Upper lobe of left lung (tissue), 4 donors: Measurements from ENCODE around the gene RMI1.
"Not testable (repeated sequence)": the region's sequence is repeated elsewhere in the genome, so short reads cannot be mapped to it uniquely, and the experiment has no call there.

Experiments used
- POLR2A ChIP-seq, 4 donors: fragments of 450-650 bp; IDR thresholded peaks; one replicate each; pipeline ENCODE4 v1.5.1; 2016 to 2017; ENCODE audit warnings: antibody characterized with exemption in 4 of 4, mild to moderate bottlenecking in 2 of 4
- POLR2AphosphoS5 ChIP-seq, 2 donors: sonication (generic); formaldehyde crosslinking; IDR thresholded peaks; one replicate each; pipeline ENCODE4 v1.5.1; 2017; ENCODE audit warnings: antibody characterized with exemption in 2 of 2
- TF ChIP-seq, protein P1 (sequence below), 6 experiments: fragments of 450-650 bp in 4 of 6; fragments of 200-600 bp in 2 of 6; sonication (generic) in 2 of 6; IDR thresholded peaks; one replicate each; pipeline ENCODE4 v1.5.1; 2016 to 2019; ENCODE audit warnings: antibody characterized with exemption in 6 of 6

GRCh38 chr9:83948096-83948495 is 32.5 kb upstream of the RMI1 start:
- TF ChIP-seq, protein P1, sequence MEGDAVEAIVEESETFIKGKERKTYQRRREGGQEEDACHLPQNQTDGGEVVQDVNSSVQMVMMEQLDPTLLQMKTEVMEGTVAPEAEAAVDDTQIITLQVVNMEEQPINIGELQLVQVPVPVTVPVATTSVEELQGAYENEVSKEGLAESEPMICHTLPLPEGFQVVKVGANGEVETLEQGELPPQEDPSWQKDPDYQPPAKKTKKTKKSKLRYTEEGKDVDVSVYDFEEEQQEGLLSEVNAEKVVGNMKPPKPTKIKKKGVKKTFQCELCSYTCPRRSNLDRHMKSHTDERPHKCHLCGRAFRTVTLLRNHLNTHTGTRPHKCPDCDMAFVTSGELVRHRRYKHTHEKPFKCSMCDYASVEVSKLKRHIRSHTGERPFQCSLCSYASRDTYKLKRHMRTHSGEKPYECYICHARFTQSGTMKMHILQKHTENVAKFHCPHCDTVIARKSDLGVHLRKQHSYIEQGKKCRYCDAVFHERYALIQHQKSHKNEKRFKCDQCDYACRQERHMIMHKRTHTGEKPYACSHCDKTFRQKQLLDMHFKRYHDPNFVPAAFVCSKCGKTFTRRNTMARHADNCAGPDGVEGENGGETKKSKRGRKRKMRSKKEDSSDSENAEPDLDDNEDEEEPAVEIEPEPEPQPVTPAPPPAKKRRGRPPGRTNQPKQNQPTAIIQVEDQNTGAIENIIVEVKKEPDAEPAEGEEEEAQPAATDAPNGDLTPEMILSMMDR (IDR thresholded peaks at IDR 0.05) = not testable (repeated sequence)
- TF ChIP-seq POLR2AphosphoS5, POLR2A (IDR thresholded peaks at IDR 0.05): not testable (repeated sequence)
